GM23338 (cell line): ENCODE results near the gene SKP1.

Experiments
- CREB1 ChIP-seq: fragments of 250-450 bp; sonication (Bioruptor Pico); IDR thresholded peaks from 2 replicates; pipeline ENCODE4 v1.5.0; 2020; ENCODE audit warnings: low read depth, mild to moderate bottlenecking, moderate library complexity
- EZH2 ChIP-seq: fragments of 200-600 bp; sonication (generic); IDR thresholded peaks from one replicate; pipeline ENCODE4 v1.8.0; 2017; ENCODE audit warnings: antibody characterized with exemption, mild to moderate bottlenecking, low read depth; ENCODE audit not compliant: unreplicated experiment
- EZH2phosphoT487 ChIP-seq: fragments of 200-600 bp; sonication (generic); IDR thresholded peaks from one replicate; pipeline ENCODE4 v1.8.1; 2018; ENCODE audit warnings: antibody characterized with exemption; ENCODE audit not compliant: unreplicated experiment
- JUNB ChIP-seq: IDR thresholded peaks from one replicate; pipeline ENCODE4 v1.6.1; 2016; ENCODE audit warnings: antibody characterized with exemption; ENCODE audit not compliant: unreplicated experiment
- NANOG ChIP-seq: IDR thresholded peaks from 2 replicates; pipeline ENCODE4 v1.6.1; 2016; ENCODE audit warnings: antibody characterized with exemption, borderline replicate concordance
- POLR2AphosphoS5 ChIP-seq: IDR thresholded peaks from 2 replicates; pipeline ENCODE4 v1.6.1; 2016; ENCODE audit warnings: antibody characterized with exemption, low read depth
- STAT1 ChIP-seq: IDR thresholded peaks from one replicate; pipeline ENCODE4 v1.6.1; 2016; ENCODE audit warnings: antibody characterized with exemption; ENCODE audit not compliant: unreplicated experiment
- ZNF331 ChIP-seq: fragments of 250-450 bp; sonication (Bioruptor Pico); IDR thresholded peaks from 2 replicates; pipeline ENCODE4 v1.5.0; 2020; ENCODE audit warnings: low read depth, mild to moderate bottlenecking, moderate library complexity
- TF ChIP-seq, protein P1 (sequence below), 2 experiments: fragments of 200-600 bp in 1 of 2; sonication (generic) in 1 of 2; conservative IDR thresholded peaks; 2 replicates each; pipeline versions ENCODE4 v1.5.1 to v1.6.1; 2016 to 2017; ENCODE audit warnings: antibody characterized with exemption in 2 of 2, low read depth in 2 of 2, mild to moderate bottlenecking in 2 of 2, moderate library complexity in 1 of 2
- TF ChIP-seq, protein P2 (sequence below): IDR thresholded peaks from one replicate; pipeline ENCODE4 v1.6.1; 2018; ENCODE audit warnings: antibody characterized with exemption; ENCODE audit not compliant: unreplicated experiment

DNA sequence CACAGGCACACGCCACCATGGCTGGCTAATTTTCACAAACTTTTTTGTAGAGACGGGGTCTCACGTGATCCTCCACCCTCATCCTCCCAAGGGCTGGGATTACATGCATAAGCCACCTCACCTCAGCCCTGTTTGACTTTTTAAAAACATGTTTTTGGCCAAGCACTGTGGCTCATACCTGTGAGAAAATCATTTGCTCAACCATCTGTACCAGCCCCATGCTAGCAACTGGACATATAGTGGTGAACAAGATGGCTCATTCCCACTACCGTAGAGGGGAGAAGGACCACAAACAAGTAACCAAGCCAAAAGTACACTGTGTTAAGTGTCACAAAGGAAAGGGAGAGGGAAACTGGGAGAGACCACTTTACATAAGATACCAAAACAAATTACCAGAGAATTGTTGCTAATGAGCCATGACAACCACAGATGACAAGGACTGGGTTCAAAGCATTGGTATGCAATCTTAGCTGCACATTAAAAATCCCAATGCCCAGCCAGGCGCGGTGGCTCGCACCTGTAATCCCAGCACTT is 29.9 kb upstream of the SKP1 start:
- TF ChIP-seq POLR2AphosphoS5 (no peak), EZH2phosphoT487 (no peak), EZH2 (no peak), CREB1 (CRISPR knock-in tag) (no peak), STAT1 (no peak), ZNF331 (no peak), JUNB (no peak), NANOG (no peak)
- TF ChIP-seq, protein P1, sequence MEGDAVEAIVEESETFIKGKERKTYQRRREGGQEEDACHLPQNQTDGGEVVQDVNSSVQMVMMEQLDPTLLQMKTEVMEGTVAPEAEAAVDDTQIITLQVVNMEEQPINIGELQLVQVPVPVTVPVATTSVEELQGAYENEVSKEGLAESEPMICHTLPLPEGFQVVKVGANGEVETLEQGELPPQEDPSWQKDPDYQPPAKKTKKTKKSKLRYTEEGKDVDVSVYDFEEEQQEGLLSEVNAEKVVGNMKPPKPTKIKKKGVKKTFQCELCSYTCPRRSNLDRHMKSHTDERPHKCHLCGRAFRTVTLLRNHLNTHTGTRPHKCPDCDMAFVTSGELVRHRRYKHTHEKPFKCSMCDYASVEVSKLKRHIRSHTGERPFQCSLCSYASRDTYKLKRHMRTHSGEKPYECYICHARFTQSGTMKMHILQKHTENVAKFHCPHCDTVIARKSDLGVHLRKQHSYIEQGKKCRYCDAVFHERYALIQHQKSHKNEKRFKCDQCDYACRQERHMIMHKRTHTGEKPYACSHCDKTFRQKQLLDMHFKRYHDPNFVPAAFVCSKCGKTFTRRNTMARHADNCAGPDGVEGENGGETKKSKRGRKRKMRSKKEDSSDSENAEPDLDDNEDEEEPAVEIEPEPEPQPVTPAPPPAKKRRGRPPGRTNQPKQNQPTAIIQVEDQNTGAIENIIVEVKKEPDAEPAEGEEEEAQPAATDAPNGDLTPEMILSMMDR (conservative IDR thresholded peaks at IDR 0.05; ENCODE audit: low read depth in 2 of 2) = no peak
- TF ChIP-seq, protein P2, sequence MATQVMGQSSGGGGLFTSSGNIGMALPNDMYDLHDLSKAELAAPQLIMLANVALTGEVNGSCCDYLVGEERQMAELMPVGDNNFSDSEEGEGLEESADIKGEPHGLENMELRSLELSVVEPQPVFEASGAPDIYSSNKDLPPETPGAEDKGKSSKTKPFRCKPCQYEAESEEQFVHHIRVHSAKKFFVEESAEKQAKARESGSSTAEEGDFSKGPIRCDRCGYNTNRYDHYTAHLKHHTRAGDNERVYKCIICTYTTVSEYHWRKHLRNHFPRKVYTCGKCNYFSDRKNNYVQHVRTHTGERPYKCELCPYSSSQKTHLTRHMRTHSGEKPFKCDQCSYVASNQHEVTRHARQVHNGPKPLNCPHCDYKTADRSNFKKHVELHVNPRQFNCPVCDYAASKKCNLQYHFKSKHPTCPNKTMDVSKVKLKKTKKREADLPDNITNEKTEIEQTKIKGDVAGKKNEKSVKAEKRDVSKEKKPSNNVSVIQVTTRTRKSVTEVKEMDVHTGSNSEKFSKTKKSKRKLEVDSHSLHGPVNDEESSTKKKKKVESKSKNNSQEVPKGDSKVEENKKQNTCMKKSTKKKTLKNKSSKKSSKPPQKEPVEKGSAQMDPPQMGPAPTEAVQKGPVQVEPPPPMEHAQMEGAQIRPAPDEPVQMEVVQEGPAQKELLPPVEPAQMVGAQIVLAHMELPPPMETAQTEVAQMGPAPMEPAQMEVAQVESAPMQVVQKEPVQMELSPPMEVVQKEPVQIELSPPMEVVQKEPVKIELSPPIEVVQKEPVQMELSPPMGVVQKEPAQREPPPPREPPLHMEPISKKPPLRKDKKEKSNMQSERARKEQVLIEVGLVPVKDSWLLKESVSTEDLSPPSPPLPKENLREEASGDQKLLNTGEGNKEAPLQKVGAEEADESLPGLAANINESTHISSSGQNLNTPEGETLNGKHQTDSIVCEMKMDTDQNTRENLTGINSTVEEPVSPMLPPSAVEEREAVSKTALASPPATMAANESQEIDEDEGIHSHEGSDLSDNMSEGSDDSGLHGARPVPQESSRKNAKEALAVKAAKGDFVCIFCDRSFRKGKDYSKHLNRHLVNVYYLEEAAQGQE = no peak
